HG03097 (cell line): ENCODE data around the gene EGFL7.

Experiments
- ATAC-seq: cut with Tn5 transposase; IDR thresholded peaks from one replicate; pipeline ENCODE4 v1.9.1; 2021; ENCODE audit not compliant: unreplicated experiment, low FRiP score

The EGFL7 gene

DNA sequence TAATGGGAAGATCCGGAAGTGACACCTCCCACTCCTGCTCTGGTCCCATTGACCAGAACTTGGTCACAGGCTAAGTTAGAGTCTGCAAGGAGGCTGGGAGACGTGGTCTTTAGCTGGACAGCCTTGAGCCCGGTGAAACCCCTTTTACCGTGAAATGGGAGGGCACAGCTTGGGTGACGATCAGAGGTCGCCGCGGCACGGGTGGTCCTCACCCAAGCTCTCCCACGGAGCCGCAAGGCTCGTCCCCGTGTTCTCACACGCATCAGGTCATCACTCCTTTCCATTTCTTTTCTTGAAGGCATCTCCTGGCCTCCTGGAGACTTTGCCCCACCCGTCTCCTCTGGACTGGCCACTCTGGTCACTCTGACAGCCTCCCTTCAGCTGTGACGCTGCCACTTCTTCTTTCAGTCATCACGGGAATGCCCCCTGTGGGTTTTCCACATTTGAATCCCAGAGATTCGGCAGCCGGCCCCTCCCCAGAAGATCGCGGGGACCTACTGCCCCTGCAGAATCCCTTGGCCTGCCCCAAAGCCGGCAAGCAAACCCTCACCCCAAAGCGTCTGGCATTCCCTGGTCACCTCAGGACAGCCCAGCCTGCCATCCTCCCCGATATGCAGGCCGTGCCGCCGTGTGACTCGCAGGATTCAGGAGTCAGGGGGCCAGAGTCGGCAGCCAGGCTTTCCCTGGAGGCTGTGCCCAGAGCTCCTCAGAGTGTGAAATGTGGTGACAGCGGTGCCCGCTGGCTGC is 18.9 kb upstream of the EGFL7 start:
- ATAC-seq: no peak

DNA sequence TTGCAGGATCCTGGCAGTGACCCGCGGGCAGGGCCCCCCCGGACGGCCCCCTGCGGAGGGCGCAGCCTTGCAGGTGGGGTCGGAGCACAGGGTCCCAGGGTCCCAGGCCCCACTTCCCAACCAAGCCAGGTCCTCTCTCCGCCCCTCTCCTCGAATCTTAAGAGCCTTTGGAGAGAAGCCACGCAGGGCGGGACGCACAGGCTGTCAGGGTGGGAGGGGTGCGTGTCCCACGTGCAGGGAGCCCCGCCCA is 18.4 kb upstream of the EGFL7 start:
- ATAC-seq: no peak

DNA sequence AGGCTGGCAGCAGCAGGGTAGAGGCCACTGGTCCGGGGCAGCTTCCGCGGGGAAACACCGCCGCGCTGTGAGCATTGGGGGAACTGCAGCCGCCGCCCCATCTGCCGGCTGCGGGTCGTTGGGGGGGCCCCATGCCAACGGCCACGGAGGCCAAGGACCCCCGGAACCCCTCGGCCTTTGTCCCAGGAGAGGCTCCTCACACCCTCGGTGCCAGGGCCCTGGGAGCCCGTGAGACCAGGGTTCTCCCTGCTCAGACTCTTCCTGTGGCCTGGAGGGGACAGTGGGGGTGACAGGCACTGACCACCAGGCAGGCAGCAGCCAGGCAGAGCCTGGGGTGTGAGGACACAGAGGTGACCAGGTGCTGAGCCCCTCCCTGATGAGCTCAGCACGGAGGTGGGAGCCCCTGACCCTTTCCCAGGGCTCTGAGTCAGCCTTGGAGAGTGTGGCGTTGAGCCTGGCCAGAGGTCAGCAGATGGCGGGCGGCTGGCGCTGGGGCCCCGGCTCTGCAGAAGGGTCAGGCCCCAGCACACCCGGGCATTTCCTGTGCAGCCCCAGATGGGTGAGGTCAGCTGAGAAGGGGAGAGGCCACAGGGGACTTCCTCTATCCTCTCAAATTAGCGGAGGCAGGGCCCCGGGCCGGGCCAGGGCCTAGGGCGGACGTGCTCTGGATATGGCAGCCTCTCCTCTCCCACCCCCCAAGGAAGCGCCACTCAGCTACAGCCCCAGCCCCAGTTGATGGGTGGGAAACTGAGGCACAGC is 17.9 kb upstream of the EGFL7 start:
- no peak for ATAC-seq

DNA sequence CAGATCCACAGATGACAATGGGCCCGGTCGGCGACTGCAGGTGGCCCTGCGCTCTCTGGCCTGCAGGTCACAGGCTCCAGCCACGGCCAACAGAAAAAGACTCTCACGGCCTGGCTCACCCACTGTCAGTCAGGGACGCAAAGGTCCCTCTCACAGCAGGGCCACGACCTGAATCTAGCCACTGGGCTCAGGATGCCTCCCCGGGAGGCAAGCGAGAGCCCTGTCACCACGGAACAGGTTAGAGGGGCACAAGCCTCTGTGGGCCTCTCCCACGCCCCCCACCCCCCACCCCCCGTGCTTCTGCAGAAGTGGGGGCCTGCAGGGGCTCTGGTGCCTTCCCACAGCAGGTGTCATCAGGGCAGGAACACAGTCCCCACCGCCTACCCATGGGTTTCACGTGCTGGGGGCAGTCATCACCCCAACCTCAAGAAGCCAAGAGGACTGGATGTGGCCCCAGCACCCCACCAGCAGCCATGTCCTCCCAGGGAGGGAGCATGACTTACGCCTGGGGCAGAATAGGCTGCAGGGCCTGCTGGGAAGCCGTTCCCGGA is 17.3 kb upstream of the EGFL7 start:
- no peak for ATAC-seq

DNA sequence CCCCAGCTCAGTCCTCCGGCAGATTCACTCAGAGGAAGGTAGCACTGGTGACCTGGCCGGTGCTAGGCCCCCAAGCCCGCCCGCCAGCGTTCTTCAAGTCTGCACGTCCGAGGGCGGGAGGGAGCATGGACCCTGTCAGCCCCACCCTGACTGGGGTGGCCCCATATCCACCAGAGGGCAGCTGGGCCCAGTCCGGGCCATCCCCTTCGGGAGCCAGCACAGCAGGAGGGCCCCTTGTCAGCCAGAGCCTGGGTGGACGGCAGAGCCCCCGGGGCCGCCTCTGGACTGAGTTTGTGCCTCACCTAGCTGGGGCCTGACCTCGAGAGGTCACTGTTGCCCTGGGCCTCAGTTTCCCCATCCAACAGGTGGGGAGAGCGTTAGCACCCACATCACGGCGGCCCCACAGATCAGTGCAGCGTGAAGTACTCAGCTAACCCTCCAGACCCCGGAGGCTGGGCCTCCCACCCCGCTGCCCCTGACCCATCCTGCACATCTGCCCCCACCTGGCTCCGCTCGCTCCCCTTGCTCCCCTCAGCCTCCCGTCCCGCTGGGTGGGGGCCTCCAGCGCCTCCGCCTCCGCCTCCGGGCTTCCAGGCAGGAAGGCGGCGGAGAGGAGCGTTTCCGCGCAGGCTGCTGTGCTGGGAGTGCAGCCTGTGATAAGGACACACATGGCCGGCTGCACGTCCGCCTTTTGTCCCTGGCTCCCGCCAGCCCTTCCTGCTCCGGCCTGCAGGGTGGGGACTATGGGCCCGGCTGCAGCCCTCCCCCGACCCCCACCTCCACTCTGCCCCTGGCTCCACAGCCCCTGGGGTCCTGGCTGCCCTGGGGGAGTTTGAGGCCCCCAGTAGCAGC is 16.6 kb upstream of the EGFL7 start:
- ATAC-seq: no peak

DNA sequence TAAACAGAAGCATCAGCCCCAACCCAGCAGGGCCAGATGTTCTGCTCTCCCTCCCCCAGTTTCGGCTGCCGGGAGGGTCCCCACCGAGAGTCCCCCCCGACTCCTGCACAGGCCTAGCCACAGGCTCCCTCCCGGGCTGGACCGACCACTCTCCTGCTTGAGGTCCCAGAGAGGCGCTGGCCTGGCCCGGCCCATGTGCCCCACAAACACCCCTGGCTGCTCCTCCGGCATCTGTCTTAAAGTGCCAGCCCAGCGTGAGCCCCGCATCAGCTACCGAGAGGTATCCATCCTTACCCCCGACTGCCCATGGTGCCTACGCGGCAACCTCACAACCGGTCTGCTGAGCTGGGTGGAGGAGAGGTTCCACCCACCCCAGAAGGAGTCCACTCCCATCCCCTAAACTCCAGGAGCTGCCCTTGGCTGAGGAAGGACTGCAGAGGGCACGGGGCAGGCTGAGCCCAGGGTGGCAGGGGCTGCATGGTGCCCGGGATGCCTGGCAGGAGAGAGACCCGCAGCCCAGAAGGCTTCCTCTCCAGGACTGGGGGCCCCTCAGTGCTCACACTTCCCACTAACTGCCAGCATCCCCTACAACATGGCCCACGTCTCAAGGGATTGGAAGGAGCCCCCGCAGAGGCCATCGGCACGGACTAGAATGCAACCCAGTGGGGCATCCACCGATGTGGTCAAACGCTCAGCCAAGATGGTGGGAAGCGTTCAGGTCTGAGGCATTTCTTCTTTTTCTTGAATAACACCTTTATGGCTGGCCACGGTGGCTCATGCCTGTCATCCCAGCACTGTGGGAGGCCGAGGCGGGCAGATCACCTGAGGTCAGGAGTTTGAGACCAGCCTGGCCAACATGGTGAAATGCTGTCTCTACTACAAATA is 15.6 kb upstream of the EGFL7 start:
- ATAC-seq: no peak

DNA sequence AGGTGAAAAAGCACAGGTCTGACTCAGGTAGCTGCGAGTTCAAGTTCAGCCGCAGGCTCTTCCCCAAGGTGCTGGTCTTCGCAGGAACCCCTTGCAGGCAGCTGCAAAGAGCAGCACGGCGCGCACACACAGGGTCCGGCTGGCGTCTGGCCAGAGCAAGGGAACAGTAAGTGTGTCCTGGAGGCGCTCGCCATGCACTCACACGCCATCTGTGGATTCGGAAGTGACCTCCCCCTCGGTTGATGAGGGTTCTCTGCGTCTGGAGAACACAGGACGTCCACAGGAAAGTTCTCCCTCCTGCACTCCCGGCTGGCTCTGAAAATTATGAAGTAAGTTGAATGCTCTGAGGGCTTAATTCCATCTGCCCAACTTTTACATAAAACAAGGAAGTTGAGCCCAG is 14.0 kb upstream of the EGFL7 start:
- no peak for ATAC-seq

DNA sequence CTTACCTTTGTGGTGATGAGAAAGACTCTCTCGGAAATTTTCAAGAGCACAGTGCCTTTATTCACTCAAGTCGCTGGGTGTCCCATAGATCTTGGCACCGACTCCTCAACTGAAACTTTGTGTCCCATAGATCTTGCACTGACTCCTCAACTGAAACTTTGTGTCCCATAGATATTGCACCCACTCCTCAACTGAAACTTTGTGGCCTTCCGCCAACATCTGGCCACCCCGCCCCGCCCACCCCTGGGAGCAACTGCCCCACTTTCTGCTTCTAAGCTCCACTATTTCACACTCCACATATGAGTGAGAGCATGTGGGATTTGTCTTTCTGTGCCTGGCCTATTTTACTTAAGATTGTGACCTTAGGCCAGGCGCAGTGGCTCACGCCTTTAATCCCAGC is 12.7 kb upstream of the EGFL7 start:
- no peak for ATAC-seq

DNA sequence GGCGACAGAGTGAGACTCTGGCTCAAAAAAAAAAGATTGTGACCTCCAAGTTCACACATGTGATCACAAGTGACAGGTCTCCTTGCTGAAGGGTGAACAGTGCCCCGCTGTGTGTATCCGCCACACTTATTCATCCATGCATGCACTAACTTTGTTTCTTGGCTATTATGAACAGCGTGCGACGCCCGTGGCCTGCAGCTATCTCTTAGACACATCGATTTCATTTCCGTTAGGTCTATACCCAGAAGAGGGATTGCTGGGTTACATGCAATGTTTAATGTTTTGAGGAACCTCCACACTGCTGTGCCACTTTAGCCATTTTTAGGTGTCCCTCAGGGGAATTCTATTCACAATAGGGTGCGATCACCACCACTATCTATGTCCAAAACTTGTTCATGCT is 12.1 kb upstream of the EGFL7 start:
- no peak for ATAC-seq

DNA sequence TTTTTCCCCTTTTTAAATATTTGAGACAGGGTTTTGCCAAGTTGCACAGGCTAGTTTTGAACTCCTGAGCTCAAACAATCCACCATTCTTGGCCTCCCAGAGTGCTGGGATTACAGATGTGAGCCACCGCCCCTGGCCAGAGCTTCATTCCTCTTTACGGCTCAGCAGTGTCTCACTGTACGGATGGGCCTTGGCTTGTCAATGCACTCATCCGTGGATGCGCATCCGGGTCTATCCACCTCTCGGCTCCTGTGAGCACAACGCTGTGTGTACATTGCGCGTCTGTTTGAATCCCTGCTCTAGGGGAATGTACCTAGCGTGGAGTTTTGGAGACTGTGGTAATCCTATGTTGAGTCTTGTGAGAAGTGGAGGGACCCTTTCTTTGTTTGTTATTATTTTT is 10.9 kb upstream of the EGFL7 start:
- ATAC-seq: no peak

DNA sequence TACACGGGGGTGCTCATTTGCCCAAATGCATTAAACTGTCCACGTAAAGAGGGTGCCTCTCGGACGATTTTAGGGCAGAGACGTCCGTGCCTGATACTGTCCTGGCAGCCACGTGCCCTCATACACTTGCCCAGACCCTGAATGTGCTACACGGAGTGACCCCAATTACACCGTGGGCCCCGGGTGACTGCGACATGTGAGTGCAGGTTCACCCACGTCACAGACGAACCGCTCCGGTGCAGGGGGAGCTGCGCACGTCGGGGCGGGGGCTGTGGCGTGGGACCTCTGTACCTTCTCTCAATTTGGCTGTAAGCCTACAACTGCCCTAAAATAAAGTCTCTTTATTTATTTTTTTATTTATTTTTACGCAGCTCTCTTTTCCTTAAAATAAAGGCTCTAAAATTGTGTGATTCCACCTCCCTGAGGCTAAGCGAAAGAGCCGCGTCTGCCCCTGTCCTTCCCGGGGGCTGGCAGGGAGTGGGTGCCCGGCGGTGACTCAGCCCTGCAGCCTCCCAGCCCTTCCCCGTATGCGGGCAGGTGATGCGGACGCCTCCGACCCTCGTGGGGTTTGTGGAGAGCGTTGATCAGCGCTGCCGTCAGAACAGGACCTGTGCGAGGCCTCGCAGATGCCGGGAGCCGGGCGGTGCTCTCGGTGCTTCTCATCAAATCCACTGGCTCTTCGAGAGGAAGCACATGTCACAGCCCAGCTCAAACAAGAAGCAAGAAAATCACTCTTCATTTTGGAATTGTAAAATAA is 9.2 kb upstream of the EGFL7 start:
- ATAC-seq: no peak

DNA sequence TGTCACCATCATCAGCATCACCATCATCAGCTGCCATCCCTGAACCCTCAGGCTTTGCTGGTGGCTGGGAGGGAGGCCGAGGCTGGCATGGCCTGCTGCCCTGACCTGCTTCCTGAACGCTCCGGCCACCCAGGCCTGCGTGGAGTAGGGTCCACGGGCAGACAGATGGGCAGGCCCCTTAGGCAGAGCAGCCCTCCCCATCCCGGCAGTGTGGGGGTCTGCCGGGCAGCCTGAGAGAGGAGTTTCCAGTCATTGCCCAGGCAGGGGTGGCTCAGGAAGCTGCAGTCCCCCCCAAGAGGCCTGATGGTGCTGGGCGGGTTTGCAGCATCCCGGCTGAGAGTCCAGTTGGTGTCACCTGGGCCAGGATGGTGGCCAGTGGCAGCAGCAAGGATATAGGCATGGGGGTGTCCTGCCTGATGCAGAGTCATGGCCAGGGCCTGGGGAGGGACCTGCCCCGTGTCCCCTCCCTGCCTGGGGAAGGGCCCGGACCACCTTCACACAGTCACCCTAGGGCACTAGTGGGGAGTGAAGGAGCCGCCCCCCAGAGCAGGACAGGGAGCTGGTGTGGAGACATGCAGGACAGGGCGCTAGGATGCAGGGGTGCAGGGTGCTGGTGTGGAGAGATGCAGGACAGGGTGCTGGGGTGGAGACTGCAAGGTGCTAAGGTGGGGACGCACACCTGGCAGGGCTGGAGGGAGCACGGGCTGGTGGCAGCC is 7.7 kb upstream of the EGFL7 start:
- no peak for ATAC-seq

DNA sequence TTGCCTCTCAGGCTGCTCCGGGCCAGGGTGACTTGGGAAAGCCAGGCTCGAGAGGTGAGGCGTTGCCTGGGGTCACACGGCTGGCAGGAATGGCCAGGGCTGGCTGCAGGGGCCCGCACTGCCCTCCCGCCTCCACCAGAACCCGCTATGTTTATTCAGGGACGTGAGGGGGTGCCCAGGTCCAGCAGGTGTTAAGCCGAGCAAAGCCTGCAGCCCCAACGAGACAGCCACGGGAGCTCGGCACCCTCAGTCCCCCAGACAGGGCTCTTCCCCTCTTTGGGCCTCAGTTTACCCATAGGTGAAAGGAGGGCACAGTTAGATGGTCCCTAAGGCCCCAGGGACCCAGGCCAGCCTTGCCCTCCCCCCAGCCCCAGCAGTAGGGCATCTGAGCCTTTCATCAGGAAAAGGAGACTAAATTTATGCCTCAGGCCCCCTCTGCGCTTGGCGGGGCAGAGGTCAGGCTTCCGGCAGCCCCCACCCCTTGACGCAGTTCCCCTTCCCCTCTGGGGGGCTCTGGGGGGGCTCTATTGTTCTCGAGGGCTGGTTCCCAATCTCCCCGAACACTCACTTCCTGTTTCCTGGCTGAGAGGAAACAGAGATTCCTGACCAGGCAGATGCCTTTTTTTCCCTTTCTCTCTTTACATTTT is 7.1 kb upstream of the EGFL7 start:
- no peak for ATAC-seq

DNA sequence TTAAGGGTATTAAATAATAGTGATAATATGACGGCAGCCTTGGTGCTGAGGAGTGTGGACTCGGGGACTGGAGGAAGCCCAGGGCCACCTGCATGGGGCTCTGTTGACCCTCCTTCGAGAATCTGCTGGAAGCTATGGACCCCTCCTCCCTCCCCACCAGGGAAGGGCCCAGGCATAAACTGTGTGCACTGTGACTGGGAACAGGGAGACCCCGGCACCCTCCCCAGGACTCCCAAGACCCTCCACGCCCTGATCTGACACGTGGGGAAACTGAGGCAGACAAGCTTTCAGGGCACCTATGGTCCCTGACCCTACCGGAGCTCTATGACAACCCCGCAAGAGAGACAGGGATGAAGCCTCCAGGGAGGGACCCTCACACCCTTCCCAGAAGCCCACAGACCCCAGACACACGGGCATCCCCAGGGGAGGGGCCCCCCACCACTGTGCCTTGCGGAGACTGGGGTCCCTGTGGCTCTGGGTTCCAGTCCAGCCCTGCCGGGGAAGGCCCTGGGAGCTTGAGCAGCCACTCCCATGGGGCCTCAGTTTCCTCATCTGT is 6.5 kb upstream of the EGFL7 start:
- ATAC-seq: no peak

DNA sequence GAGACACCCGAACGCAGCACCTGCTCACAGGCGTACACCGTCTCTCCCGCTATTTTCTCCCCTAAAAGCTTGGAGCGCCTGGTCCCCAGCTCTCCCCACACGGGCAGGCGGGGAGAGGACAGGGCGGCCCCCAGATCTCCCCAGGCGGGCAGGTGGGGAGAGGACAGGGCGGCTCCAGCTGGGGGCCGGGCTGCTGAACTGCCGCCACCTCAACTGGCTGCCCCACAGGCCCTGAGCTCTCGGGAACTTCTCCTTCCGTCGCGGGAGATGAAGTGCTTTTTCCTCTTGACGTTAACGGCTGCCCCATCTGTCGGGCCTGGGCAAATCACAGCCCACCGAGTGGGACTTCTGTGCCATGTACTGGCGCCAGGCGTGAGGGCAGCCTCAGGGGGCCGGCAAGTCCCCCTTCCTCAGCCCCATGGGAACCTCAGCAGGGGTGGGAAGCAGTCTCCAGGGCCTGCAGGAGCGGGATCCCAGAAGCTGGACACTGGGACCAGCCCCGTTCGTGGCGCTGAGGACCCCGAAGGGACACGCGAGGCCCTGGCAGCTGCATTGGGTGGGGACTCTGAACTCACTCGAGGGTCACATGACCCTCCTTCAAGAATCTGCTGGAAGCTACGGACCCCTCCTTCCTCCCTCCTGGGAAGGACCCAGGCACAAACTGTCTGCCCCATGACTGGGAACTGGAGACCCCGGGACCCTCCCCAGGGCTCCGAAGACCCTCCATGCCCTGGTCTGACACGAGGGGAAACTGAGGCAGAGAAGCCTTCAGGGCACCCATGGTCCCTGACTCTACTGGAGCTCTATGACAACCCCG is 5.7 kb upstream of the EGFL7 start:
- no peak for ATAC-seq

DNA sequence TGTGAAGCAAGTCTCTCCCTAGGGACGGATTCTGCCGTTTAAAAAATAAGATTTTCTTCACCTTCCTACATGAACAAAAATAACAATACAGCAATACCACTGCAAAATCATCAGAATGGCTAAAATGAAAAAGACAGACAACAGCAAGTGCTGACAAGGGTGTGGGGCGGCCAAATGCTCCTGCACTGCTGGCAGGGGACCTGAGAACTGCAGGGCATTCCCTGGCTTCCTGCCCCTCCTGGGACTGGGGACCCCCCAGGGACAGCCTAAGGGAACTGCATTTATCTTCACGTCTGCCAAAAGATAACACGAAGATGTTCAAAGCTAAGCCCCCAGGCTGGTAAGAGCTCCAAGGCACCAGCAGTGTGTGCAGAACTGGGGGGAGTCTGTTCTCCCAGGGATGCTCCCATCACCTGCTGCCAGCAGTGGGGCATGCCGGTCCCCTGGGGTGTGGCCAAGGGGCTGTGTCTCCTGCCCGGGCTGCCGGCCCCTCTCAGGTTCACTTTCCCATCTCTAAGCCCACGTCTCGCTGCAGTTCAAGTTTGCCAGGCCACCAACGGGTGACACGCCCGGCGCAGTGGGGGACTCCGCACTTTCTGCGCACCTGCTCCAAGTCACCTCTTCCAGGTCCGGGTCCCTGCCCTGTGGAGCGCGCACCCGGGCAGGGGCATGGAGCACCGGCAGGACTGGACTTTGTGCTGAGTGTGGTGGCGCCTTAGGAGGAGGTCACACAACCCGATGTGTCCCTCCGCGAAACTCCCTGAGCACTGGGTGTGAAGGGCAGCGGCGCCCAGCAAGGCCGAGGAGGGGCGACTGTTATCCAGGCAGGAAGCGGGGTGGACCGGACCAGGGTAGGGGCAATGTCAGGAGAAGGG is 4.5 kb upstream of the EGFL7 start:
- ATAC-seq: no peak
